CD14-positive monocyte (primary cell): ENCODE measurements around the gene RABEP2. TPM values are rescaled to one million over a fixed set of nuclear protein-coding genes. Genes with fewer than 3 reads are reported as not detected.
"Not testable (repeated sequence)": the region's sequence is repeated elsewhere in the genome, so short reads cannot be mapped to it uniquely, and the experiment has no call there.

Experiments used
- DNase-seq, 3 donors: peaks; one replicate each; pipeline ENCODE4 v3.0.0-alpha.2; 2011 to 2022
- H2AFZ ChIP-seq: 2 replicates; pipeline ENCODE4 v1.6.0; 2012; ENCODE audit warnings: mild to moderate bottlenecking, low read depth, low read length, inconsistent platforms; ENCODE audit not compliant: insufficient read depth, poor library complexity, severe bottlenecking
- H3K27ac ChIP-seq, 2 donors: 1 replicate in 1 of 2; 2 replicates in 1 of 2; pipeline ENCODE4 v1.5.1; 2012 to 2013; ENCODE audit warnings: low read length in 2 of 2, control low read depth in 1 of 2, inconsistent platforms in 1 of 2, low read depth in 1 of 2, mild to moderate bottlenecking in 1 of 2
- H3K27me3 ChIP-seq, 2 donors: one replicate each; pipeline versions ENCODE4 v1.6.0 to v1.6.1; 2011 to 2013; ENCODE audit warnings: low read length in 2 of 2; ENCODE audit not compliant: control insufficient read depth in 2 of 2, insufficient read depth in 2 of 2
- H3K36me3 ChIP-seq, 2 donors: replicated peaks in 1 of 2; 1 replicate in 1 of 2; 2 replicates in 1 of 2; pipeline versions ENCODE4 v1.5.1 to v1.6.1; 2012 to 2013; ENCODE audit warnings: low read length in 2 of 2, control low read depth in 1 of 2, inconsistent platforms in 1 of 2, mild to moderate bottlenecking in 1 of 2; ENCODE audit not compliant: insufficient read depth in 2 of 2, control insufficient read depth in 1 of 2
- H3K4me1 ChIP-seq, 2 donors: 1 replicate in 1 of 2; 2 replicates in 1 of 2; pipeline versions ENCODE4 v1.5.1 to v1.6.1; 2012 to 2013; ENCODE audit warnings: low read length in 2 of 2, control low read depth in 1 of 2, inconsistent platforms in 1 of 2, mild to moderate bottlenecking in 1 of 2, moderate library complexity in 1 of 2; ENCODE audit not compliant: insufficient read depth in 2 of 2, control insufficient read depth in 1 of 2
- H3K4me2 ChIP-seq: replicated peaks from 2 replicates; pipeline ENCODE3; 2012; ENCODE audit warnings: low read length, moderate library complexity, mild to moderate bottlenecking; ENCODE audit not compliant: poor library complexity, severe bottlenecking; ENCODE audit errors: extremely low read depth
- H3K4me3 ChIP-seq, 3 experiments: fragments of 200-600 bp in 1 of 3; sonication (generic) in 1 of 3; replicated peaks in 1 of 3; 1 replicate in 2 of 3; 2 replicates in 1 of 3; pipeline ENCODE4 v1.5.1; 2011 to 2013; ENCODE audit warnings: low read length in 3 of 3, mild to moderate bottlenecking in 3 of 3, control low read depth in 2 of 3, low read depth in 2 of 3, inconsistent platforms in 1 of 3, moderate library complexity in 1 of 3
- H3K79me2 ChIP-seq: 2 replicates; pipeline ENCODE4 v1.6.0; 2012; ENCODE audit warnings: mild to moderate bottlenecking, control low read depth, inconsistent platforms, low read length, moderate library complexity; ENCODE audit not compliant: insufficient read depth
- H3K9ac ChIP-seq: 2 replicates; pipeline ENCODE4 v1.6.0; 2017; ENCODE audit warnings: low read length, mild to moderate bottlenecking; ENCODE audit not compliant: insufficient read depth, poor library complexity, severe bottlenecking
- H3K9me3 ChIP-seq, 2 donors: replicated peaks in 1 of 2; 1 replicate in 1 of 2; 2 replicates in 1 of 2; pipeline versions ENCODE4 v1.5.1 to v1.6.1; 2012 to 2013; ENCODE audit warnings: low read length in 2 of 2, control low read depth in 1 of 2; ENCODE audit not compliant: control insufficient read depth in 1 of 2, insufficient read depth in 1 of 2
- H4K20me1 ChIP-seq: 2 replicates; pipeline ENCODE4 v1.6.0; 2012; ENCODE audit warnings: mild to moderate bottlenecking, low read length, control low read depth, moderate library complexity; ENCODE audit not compliant: insufficient read depth
- H3K27ac Mint-ChIP-seq, 7 donors: one replicate each; pipeline ENCODE4 v1.8.0; 2020; ENCODE audit warnings: mild to moderate bottlenecking in 7 of 7, mixed read lengths in 7 of 7, moderate library complexity in 6 of 7, inconsistent platforms in 2 of 7
- H3K27me3 Mint-ChIP-seq, 3 donors: one replicate each; pipeline ENCODE4 v1.8.0; 2021 to 2022; ENCODE audit warnings: low read depth in 3 of 3, mild to moderate bottlenecking in 3 of 3, mixed read lengths in 3 of 3, moderate library complexity in 3 of 3, inconsistent platforms in 1 of 3
- H3K36me3 Mint-ChIP-seq, 2 donors: one replicate each; pipeline ENCODE4 v1.8.0; 2020; ENCODE audit warnings: mixed read lengths in 2 of 2, inconsistent platforms in 1 of 2, mild to moderate bottlenecking in 1 of 2
- H3K4me1 Mint-ChIP-seq: one replicate; pipeline ENCODE4 v1.8.0; 2020; ENCODE audit warnings: mild to moderate bottlenecking, mixed read lengths
- H3K4me3 Mint-ChIP-seq, 2 donors: one replicate each; pipeline ENCODE4 v1.8.0; 2020; ENCODE audit warnings: mild to moderate bottlenecking in 2 of 2, mixed read lengths in 2 of 2, moderate library complexity in 1 of 2
- H3K9me3 Mint-ChIP-seq, 7 donors: one replicate each; pipeline ENCODE4 v1.8.0; 2020 to 2022; ENCODE audit warnings: mixed read lengths in 7 of 7, mild to moderate bottlenecking in 6 of 7, moderate library complexity in 6 of 7, inconsistent platforms in 2 of 7
- WGBS: methylation state at CpG from one replicate; pipeline ENCODE4 v1.1.5; 2013; ENCODE audit warnings: missing lambda C conversion rate; ENCODE audit not compliant: insufficient coverage; 5-methylcytosine and 5-hydroxymethylcytosine counted together
- intact Hi-C, 2 donors: fragments of 100-400 bp; cut with micrococcal nuclease; formaldehyde crosslinking; loops; one replicate each; pipeline versions ENCODE4 v1.15.0 to v1.15.1; 2023
- polyA plus RNA-seq, 3 donors: library from polyadenylated mRNA; depleted of rRNA in 1 of 3; unstranded in 2 of 3; stranded (reverse) in 1 of 3; fragments of 300-500 nt in 2 of 3; fragments of >200 nt in 1 of 3; fragmentation: Illumina TruSeq in 2 of 3; gene quantifications; 1 replicate in 2 of 3; 2 replicates in 1 of 3; pipeline ENCODE4 v1.2.3, GENCODE V29; 2012 to 2021
- TF ChIP-seq, protein P1 (sequence below): fragments of 200-600 bp; IDR thresholded peaks from one replicate; pipeline ENCODE4 v1.8.0; 2022; ENCODE audit warnings: antibody characterized with exemption, mild to moderate bottlenecking

Gene RABEP2
- polyA plus RNA-seq, 3 donors, result 1.9 to 21.6 (median 2.5) TPM

GRCh38 chr16:28943281-28943680 is 18.2 kb upstream of the RABEP2 start:
- DNase-seq, result no peak
- Histone ChIP-seq H3K36me3 (no peaks in the 10 kb centered on the region), H3K4me2 (no peak overlapping the region), H3K9me3 (no peaks in the 10 kb centered on the region), H3K4me3 (no peak overlapping the region), H3K27me3 (no peaks in the 10 kb centered on the region), H2AFZ (no peak overlapping the region), H3K4me1 (peaks cover 8 to 10% of the 10 kb centered on the region in 2 donors), H3K27ac (no peak overlapping the region), H3K79me2 (no peaks in the 10 kb centered on the region), H4K20me1 (no peaks in the 10 kb centered on the region), H3K9ac (no peak overlapping the region)
- H3K4me3 Mint-ChIP-seq, result no peak overlapping the region
- TF ChIP-seq, protein P1, sequence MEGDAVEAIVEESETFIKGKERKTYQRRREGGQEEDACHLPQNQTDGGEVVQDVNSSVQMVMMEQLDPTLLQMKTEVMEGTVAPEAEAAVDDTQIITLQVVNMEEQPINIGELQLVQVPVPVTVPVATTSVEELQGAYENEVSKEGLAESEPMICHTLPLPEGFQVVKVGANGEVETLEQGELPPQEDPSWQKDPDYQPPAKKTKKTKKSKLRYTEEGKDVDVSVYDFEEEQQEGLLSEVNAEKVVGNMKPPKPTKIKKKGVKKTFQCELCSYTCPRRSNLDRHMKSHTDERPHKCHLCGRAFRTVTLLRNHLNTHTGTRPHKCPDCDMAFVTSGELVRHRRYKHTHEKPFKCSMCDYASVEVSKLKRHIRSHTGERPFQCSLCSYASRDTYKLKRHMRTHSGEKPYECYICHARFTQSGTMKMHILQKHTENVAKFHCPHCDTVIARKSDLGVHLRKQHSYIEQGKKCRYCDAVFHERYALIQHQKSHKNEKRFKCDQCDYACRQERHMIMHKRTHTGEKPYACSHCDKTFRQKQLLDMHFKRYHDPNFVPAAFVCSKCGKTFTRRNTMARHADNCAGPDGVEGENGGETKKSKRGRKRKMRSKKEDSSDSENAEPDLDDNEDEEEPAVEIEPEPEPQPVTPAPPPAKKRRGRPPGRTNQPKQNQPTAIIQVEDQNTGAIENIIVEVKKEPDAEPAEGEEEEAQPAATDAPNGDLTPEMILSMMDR, result no peak
- peaks cover 0 to 3% (median 0%) of the 10 kb centered on the region in 7 donors for H3K9me3 Mint-ChIP-seq
- H3K4me1 Mint-ChIP-seq, result peaks cover 14% of the 10 kb centered on the region
- intact Hi-C loops, result no loop called here
- no peak overlapping the region for H3K27ac Mint-ChIP-seq
- peaks cover 3 to 4% (median 4%) of the 10 kb centered on the region in 3 donors for H3K27me3 Mint-ChIP-seq
- no peaks in the 10 kb centered on the region for H3K36me3 Mint-ChIP-seq

DNA sequence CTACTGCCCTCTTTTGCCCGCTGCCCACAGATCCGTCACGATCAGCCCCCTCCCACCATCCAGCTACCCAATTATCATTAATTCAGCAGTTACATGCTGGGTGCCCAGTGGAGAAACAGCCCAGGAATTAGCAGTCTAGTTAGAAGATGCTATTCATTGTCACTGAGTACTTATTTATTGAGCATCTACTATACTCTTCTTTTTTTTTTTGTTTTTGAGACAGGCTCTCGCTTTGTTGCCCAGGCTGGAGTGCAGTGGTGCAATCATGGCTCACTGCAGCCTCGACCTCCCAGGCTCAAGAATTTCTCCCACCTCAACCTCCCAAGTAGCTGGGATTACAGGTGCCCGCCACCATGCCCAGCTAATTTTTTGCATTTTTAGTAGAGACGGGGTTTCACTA is 14.8 kb upstream of the RABEP2 start:
- H3K9me3 Mint-ChIP-seq, H3K27me3 ChIP-seq, H3K9me3 ChIP-seq, H3K27ac Mint-ChIP-seq, H3K79me2 ChIP-seq, DNase-seq, H3K36me3 ChIP-seq, H3K4me3 Mint-ChIP-seq, intact Hi-C loops, H3K27me3 Mint-ChIP-seq, H3K36me3 Mint-ChIP-seq, H3K9ac ChIP-seq, H2AFZ ChIP-seq, H4K20me1 ChIP-seq, H3K4me2 ChIP-seq, H3K4me3 ChIP-seq, H3K27ac ChIP-seq: not testable (repeated sequence)
- H3K4me1 Mint-ChIP-seq, result peaks cover 18% of the 10 kb centered on the region
- 98% methylated on average over 5 of the region's 7 CpGs for WGBS
- peaks cover 15 to 18% of the 10 kb centered on the region in 2 donors for H3K4me1 ChIP-seq
